ENCODE data around the gene PRR36. TPM values are rescaled to one million over a fixed set of nuclear protein-coding genes. Genes with fewer than 3 reads are reported as not detected.
A peak's percentile ranks its signal among the peaks of the same experiment; 100 is the strongest.

Gene PRR36
- total and polyA plus RNA-seq, 10 of the 15 experiments (the other 5 are each of a cell fraction or from before 2014, with no cell fraction given), result 0.04 TPM; not detected in 9

DNA sequence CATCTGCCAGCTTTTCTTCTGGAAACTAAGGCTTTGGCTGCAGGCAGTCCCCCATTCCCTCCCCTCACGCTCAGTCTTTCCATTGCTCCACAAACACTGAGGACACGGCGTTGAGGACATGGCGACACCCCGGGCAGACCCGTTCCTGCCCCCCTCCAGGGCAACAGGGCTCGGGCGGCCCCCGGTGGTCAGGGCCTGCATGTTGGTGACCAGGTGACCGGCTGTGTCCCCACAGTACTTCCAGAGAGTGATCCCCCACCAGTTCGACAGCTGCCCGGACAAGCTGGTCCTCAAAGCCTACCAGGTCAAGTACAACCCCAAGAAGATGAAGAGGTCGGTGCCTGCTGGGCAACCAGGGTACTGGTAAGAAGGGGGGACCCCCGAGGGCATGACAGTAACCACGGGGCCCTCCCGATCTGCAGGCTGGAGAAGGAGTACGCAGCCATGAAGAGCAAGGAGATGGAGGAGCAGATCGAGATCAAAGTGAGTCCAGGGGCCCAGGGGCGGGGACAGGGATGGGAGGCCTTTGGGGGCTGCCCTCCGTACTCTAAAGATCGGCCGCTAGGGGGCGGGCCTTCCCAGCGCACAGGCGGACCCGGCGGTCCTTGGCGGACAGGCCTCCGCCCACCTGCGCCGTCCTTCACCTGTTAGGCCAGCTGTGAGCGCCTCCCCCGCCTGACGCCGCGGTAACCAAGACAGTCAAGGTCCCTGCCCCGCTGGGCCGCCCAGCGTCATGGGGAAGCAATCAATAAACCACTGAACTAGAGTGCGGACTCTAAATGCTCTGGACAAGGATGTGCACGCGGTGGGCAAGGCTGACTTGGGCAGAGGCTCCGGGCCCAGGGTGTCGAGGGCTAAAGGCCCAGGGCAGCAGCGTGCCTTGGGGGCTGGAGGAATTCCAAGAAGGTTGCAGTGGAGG lies 21.1 kb downstream of the PRR36 start (continued):
- TF ChIP-seq, protein P1, sequence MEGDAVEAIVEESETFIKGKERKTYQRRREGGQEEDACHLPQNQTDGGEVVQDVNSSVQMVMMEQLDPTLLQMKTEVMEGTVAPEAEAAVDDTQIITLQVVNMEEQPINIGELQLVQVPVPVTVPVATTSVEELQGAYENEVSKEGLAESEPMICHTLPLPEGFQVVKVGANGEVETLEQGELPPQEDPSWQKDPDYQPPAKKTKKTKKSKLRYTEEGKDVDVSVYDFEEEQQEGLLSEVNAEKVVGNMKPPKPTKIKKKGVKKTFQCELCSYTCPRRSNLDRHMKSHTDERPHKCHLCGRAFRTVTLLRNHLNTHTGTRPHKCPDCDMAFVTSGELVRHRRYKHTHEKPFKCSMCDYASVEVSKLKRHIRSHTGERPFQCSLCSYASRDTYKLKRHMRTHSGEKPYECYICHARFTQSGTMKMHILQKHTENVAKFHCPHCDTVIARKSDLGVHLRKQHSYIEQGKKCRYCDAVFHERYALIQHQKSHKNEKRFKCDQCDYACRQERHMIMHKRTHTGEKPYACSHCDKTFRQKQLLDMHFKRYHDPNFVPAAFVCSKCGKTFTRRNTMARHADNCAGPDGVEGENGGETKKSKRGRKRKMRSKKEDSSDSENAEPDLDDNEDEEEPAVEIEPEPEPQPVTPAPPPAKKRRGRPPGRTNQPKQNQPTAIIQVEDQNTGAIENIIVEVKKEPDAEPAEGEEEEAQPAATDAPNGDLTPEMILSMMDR (IDR thresholded peaks at IDR 0.05 in 2 of 3, conservative IDR thresholded peaks at IDR 0.05 in 1 of 3; ENCODE audit: control insufficient read depth in 2 of 3, extremely low read depth in 1 of 3, insufficient read depth in 1 of 3, low read depth in 3 of 3, low read length in 3 of 3), result peak; percentile 70 to 83 (median 72)
- 0 out of 2 replicates have a peak, but pooled peaks have one; percentile 40 for TF ChIP-seq GATAD2B (conservative IDR thresholded peaks at IDR 0.05; ENCODE audit: low read depth)
- TF ChIP-seq TARDBP (IDR thresholded peaks at IDR 0.05; ENCODE audit: borderline replicate concordance), result 0 out of 2 replicates have a peak, but pooled peaks have one; percentile 39
- peak in 1 of 2 experiments; percentile 88; a peak in 2 of 3 replicates for TF ChIP-seq EGR1 (IDR thresholded peaks at IDR 0.05; ENCODE audit: borderline replicate concordance in 1 of 2, low read depth in 2 of 2, low read length in 2 of 2)
- no peak for TF ChIP-seq SMARCA5 (IDR thresholded peaks at IDR 0.05)

DNA sequence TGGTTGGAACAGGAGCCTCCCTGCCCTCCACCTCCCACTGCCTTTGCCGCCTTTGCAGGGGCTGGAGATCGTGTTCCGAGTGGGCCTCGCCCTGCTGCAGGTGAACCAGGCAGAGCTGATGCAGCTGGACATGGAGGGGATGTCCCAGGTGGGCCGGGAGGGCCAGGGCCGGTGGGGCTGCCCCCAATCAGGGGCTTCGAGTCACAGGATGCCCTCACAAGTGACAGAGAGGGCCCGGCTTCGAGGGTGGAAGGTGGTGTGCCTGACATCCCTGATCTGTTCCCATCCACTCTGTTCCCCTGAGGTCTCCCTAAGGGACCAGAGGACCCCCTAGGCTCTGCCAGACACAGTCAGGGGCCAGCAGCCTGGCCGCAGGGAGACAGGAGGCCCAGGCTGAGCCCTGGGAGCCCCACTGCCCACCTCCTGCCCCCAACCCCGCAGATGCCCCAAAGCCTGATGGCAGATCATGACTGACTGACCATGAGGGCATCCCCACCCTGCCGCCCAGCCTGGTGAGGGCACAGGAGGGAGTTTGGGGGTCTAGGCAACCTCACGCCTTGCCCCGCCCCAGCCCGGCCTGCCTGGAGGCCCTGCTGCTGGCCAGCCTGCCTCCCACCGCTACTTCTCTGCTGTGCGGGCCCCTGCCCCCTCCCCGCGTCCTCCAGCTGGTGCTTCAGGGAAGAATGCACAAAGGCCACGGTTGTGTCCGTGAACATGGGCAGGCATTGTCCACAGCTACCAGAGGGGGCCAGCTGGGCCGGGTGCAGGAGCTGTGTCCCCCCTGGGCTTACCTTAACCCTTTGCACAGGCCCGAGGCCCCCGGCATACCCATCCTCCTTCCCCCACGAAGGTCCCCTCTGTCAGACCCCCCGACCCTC lies 22.3 kb downstream of the PRR36 start:
- H3K36me3 ChIP-seq (ENCODE audit: control insufficient read depth in 2 of 2, insufficient read depth in 2 of 2, low read length in 1 of 2), result no peaks in the 10 kb centered on the region
- H3K27ac ChIP-seq (ENCODE audit: control insufficient read depth, insufficient read depth), result no peak overlapping the region
- FAIRE-seq (no peak), ATAC-seq (no peak), DNase-seq (ENCODE audit: low read depth, low spot score) (no peak)
- 61% methylated on average over 25 of the region's 26 CpGs for WGBS (ENCODE audit: insufficient coverage, insufficient replicate concordance, low lambda C conversion rate, missing lambda C conversion rate)
- H3K4me1 ChIP-seq (ENCODE audit: control insufficient read depth, insufficient read depth, low read length), result no peaks in the 10 kb centered on the region; the same call in 1 of the 2 replicates
- H3K79me2 ChIP-seq (ENCODE audit: control insufficient read depth, insufficient read depth, low read length), result no peaks in the 10 kb centered on the region
- in situ Hi-C loops (cut with MboI), result no loop called here
- SMC1A ChIA-PET (ENCODE audit: uncharacterized antibody, unreplicated experiment), result interaction anchor here (0.8 to 1.1 kb wide), 2 partner anchors 52 to 284 kb away, joined by 3 to 4 read pairs; no protein-coding TSS in a partner anchor
- no peak overlapping the region for H3K4me3 ChIP-seq
- H3K4me2 ChIP-seq (ENCODE audit: control insufficient read depth, insufficient read depth), result no peak overlapping the region
- no peak overlapping the region for H2AFZ ChIP-seq (ENCODE audit: control insufficient read depth, low read depth, low read length)
- intact Hi-C loops (cut with micrococcal nuclease; ENCODE audit: unreplicated experiment), result no loop called here
- H3K27me3 ChIP-seq (replicated peaks in 1 of 2; ENCODE audit: control insufficient read depth in 2 of 2, insufficient read depth in 2 of 2, low read length in 1 of 2), result no peaks in the 10 kb centered on the region
- H4K20me1 ChIP-seq (ENCODE audit: control insufficient read depth, insufficient read depth), result no peaks in the 10 kb centered on the region
- no peaks in the 10 kb centered on the region for H3K9me3 ChIP-seq (replicated peaks; ENCODE audit: control insufficient read depth, insufficient read depth, low read length)
- H3K9ac ChIP-seq (ENCODE audit: control insufficient read depth, insufficient read depth, low read length), result no peak overlapping the region
- no peak for TF ChIP-seq FOXM1 (IDR thresholded peaks at IDR 0.05; ENCODE audit: low read depth, low read length)
- TF ChIP-seq NFYB (IDR thresholded peaks at IDR 0.05; ENCODE audit: insufficient read depth, low read depth, low read length), result no peak
- no peak for TF ChIP-seq YBX1 (IDR thresholded peaks at IDR 0.05)
- no peak for TF ChIP-seq POU2F2 (IDR thresholded peaks at IDR 0.05; ENCODE audit: borderline replicate concordance, low read depth, low read length)
- no peak for TF ChIP-seq NR2C1 (IDR thresholded peaks at IDR 0.05)
- no peak for TF ChIP-seq NFXL1 (IDR thresholded peaks at IDR 0.05; ENCODE audit: borderline replicate concordance)
- no peak for TF ChIP-seq NRF1 (conservative IDR thresholded peaks at IDR 0.05; ENCODE audit: low read depth, low read length)
- TF ChIP-seq POLR2A (IDR thresholded peaks at IDR 0.05; ENCODE audit: low read depth, low read length), result 0 out of 2 replicates have a peak, but pooled peaks have one; percentile 17
- POLR2A ChIA-PET, result interaction anchor here (0.7 to 1.0 kb wide), 2 partner anchors 51 to 207 kb away, joined by 4 read pairs; partner anchors contain the start of gene MAP2K7
- BruUV-seq (replicated peaks), result no TSS peak
- RAD21 ChIA-PET (ENCODE audit: unreplicated experiment), result interaction anchor here (0.7 to 0.9 kb wide), 4 partner anchors 10 to 283 kb away, joined by 3 to 6 read pairs (median 3); partner anchors contain the start of genes MAP2K7 and SNAPC2
- CTCF ChIA-PET, result interaction anchor here (0.6 to 1.8 kb wide), 13 partner anchors 10 to 200 kb away, joined by 3 to 9 read pairs (median 4); partner anchors contain the start of genes TIMM44 and TRAPPC5
